22Rv1 (cell line): ENCODE data around the gene APOBEC3H.

Experiments
- CTCF ChIP-seq: fragments of 450-650 bp; IDR thresholded peaks from 2 replicates; pipeline ENCODE4 v1.5.1; 2017; ENCODE audit warnings: mild to moderate bottlenecking
- ZFX ChIP-seq: fragments of 450-650 bp; IDR thresholded peaks from 2 replicates; pipeline ENCODE4 v1.6.1; 2017; ENCODE audit warnings: antibody characterized with exemption, borderline replicate concordance

DNA sequence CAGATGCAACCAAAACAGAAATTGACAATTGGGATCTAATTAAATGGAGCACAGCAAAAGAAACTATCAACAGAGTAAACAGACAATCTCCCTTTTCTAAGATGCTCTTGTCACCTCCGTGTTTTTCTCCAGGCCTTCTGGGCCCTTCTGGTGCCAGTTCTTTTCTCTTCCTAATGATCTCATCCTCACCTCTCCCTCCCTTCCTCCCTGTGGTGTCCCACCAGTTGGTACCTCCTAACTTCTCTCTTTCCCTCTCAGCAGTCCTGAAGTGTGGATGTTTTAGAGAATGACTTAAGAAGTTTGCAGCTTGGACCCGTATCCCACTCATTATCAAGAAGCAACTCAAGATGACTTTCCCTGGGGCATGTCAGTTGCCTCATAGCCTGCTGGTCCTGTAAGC lies 6.4 kb downstream of the APOBEC3H start:
- TF ChIP-seq CTCF (no peak), ZFX (no peak)
